Mammary epithelial cell (primary cell): ENCODE data around the gene LMBR1L.

Experiments used
- CTCF ChIP-seq, 2 donors: IDR thresholded peaks in 1 of 2; conservative IDR thresholded peaks in 1 of 2; 2 replicates each; pipeline ENCODE4 v1.5.1; 2011 to 2012; ENCODE audit warnings: inconsistent platforms in 2 of 2, low read length in 2 of 2, mild to moderate bottlenecking in 2 of 2, control low read depth in 1 of 2, low read depth in 1 of 2; ENCODE audit not compliant: insufficient read depth in 1 of 2; ENCODE audit errors: extremely low read depth in 1 of 2
- EZH2 ChIP-seq: IDR thresholded peaks from 2 replicates; pipeline ENCODE4 v1.6.1; 2012; ENCODE audit warnings: low read length, inconsistent platforms, borderline replicate concordance

GRCh38 chr12:49091836-49092085, 18.9 kb downstream of the LMBR1L start:
- no peak for TF ChIP-seq CTCF (conservative IDR thresholded peaks at IDR 0.05 in 1 of 2, IDR thresholded peaks at IDR 0.05 in 1 of 2; ENCODE audit: extremely low read depth in 1 of 2, insufficient read depth in 1 of 2, low read depth in 1 of 2, low read length in 2 of 2)
- no peak for TF ChIP-seq EZH2
